WI38 (cell line): ENCODE measurements around the gene DTNBP1.

Source experiments
- H3K4me3 ChIP-seq: 2 replicates; pipeline ENCODE4 v1.5.1; 2011; ENCODE audit warnings: low read depth, mild to moderate bottlenecking, control low read depth, low read length
- TF ChIP-seq, protein P1 (sequence below): IDR thresholded peaks from 2 replicates; pipeline ENCODE4 v1.5.1; 2012; ENCODE audit warnings: low read depth, mild to moderate bottlenecking, control low read depth, low read length

Gene DTNBP1

DNA sequence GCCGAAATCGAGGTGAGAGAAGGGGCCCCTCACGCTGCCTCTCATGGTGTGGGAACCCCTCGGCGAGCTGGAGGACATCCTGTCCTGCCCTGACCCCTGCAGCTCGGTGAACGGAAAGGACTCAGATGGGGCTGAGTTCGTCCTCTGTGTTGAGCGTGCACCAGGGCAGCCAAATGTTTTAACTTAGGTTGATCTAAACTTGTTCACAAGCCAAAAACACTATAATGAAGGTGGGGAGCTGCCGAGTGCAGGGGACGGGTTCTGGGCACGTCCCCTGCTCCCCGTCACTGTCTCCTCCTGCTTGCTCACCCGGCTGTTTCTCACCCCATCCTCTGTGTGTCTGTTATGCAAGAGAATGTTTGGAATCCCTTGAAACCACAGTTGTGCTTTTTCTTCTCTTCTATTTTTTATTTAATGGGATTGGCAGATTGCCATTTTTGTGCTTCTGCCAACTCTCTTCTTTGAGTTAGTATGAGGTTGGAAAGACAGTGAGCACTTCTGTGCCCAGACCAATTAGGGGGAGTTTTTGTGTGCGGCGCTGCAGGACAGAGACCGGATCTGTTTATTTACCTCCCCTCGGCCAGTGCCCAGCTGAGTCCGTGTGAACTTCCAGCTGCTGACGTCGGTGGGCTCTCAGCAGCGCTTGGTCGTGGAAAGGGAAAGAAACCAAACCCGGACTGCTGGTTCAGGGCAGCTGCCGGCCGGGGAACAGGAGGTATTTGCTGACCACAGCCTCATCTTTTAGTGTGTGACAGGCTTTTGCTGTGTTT is 158.1 kb downstream of the DTNBP1 start:
- TF ChIP-seq, protein P1, sequence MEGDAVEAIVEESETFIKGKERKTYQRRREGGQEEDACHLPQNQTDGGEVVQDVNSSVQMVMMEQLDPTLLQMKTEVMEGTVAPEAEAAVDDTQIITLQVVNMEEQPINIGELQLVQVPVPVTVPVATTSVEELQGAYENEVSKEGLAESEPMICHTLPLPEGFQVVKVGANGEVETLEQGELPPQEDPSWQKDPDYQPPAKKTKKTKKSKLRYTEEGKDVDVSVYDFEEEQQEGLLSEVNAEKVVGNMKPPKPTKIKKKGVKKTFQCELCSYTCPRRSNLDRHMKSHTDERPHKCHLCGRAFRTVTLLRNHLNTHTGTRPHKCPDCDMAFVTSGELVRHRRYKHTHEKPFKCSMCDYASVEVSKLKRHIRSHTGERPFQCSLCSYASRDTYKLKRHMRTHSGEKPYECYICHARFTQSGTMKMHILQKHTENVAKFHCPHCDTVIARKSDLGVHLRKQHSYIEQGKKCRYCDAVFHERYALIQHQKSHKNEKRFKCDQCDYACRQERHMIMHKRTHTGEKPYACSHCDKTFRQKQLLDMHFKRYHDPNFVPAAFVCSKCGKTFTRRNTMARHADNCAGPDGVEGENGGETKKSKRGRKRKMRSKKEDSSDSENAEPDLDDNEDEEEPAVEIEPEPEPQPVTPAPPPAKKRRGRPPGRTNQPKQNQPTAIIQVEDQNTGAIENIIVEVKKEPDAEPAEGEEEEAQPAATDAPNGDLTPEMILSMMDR, result no peak
- peak overlapping the region; percentile 32 for H3K4me3 ChIP-seq

- TF ChIP-seq, protein P1, result no peak
- H3K4me3 ChIP-seq, result no peak overlapping the region
Observed at GRCh38 chr6:15504040-15504495, 158.8 kb downstream of the DTNBP1 start.

GRCh38 chr6:15503346-15503680 is 159.5 kb downstream of the DTNBP1 start:
- no peak overlapping the region for H3K4me3 ChIP-seq
- TF ChIP-seq, protein P1, result no peak

DNA sequence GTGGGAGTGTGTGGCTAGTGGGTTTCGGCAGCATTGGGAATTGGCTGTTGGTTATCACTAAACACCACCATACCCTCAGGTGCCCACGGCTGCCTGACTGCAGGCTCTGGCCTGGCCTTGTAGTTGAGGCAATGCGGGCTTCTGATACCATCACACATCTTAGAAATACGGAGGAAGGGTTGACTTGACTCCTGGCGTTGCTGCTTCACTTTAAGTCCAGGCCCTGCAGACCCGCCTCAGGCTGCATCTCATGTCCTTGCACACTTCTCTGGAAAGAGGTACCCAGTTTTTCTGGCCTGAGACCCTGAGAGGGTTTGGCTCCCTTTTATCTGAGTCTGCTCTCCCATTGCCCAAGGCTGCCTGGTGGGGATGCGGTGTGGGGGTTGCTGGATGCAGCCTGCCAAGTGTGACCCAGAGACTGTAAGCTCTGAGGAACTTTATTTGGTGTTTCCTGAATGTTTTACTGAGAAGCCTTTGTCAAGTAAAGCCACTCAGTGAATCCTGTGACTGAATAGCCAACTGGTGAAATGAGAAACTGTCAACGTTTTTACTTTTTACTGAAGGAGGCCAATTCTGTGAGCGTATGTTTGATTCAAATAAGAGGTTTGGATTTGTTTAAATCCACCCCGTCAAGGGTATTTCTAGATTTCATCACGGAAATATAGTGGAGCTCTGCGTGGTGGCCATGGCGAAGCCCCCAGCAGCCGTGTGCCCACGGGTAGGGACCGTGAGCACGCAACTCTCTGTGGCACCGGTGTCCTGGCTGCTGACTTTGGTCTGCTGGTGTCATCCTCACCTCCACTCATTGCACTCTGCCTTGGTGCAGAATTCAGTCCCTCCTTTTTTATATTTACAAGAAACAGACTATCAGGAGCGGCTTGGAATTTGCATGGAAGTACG is 160.1 kb downstream of the DTNBP1 start:
- H3K4me3 ChIP-seq, result no peak overlapping the region
- TF ChIP-seq, protein P1, result no peak

- TF ChIP-seq, protein P1, result no peak
- H3K4me3 ChIP-seq, result no peak overlapping the region
Observed at GRCh38 chr6:15501826-15502445, 160.9 kb downstream of the DTNBP1 start.

DNA sequence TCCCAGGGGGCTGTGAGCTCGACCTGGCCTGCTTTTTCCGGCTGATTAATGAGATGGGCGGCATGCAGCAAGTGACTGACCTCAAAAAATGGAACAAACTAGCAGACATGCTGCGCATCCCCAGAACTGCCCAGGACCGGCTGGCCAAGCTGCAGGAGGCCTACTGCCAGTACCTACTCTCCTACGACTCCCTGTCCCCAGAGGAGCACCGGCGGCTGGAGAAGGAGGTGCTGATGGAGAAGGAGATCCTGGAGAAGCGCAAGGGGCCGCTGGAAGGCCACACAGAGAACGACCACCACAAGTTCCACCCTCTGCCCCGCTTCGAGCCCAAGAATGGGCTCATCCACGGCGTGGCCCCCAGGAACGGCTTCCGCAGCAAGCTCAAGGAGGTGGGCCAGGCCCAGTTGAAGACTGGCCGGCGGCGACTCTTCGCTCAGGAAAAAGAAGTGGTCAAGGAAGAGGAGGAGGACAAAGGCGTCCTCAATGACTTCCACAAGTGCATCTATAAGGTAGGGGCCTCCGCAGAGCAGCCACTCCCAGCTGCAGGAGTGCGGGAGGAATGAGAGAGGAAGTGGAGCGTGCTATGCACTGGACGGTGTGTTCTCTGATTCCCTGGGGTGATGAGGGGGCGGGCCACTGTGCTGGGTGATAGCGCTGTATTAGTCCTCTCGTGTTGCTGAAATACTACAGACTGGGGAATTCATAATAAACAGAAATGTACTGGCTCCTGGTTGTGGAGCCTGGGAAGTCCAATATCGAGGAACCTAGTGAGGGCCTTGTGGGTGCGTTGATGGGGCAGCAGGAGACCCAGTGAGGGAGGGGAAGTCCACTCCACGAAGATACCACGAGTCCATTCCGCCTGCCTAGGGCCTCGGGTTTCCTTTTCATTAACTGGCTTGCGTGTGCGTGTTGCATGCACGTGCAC is 161.7 kb downstream of the DTNBP1 start:
- TF ChIP-seq, protein P1, result no peak
- H3K4me3 ChIP-seq, result no peak overlapping the region
